ENCODE results near the gene ASCL5. TPM values are rescaled to one million over a fixed set of nuclear protein-coding genes. Genes with fewer than 3 reads are reported as not detected.

Gene ASCL5
- total RNA-seq, 1 experiment from 2014 or later: not detected

DNA sequence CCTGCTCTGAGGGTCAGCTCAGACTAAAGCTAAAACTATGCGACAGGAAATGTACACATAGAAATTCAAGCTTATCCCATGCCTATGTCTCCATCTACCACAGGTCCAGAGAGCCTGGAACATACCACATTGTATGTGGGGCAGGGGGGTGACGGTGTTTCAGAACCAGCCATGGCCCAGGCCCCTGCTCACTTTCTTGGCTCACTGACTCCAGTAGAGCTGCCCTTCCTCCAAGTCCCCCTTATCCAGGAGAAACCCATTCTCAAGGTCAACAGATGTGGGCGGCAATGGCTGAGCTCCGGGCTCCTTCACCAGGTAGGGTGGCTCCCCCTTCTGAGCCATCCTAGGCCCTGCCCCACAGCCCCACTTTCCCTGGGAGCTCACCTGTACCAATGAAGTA, 35.7 kb downstream of the ASCL5 start:
- DNase-seq (ENCODE audit: low read depth, low spot score) (no peak), ATAC-seq (no peak)
- Histone ChIP-seq H3K27me3 (ENCODE audit: control insufficient read depth, insufficient read depth, low read length) (no peaks in the 10 kb centered on the region; the same call in none of the 2 replicates), H3K4me3 (ENCODE audit: low read depth in 2 of 2, low read length in 2 of 2) (no peak overlapping the region), H3K4me1 (ENCODE audit: control insufficient read depth, insufficient read depth, low read length) (no peaks in the 10 kb centered on the region), H3K27ac (ENCODE audit: low read length) (no peak overlapping the region), H3K9me3 (ENCODE audit: control insufficient read depth, insufficient read depth, low read depth, low read length) (no peaks in the 10 kb centered on the region), H3K36me3 (ENCODE audit: control insufficient read depth, insufficient read depth, low read length) (no peaks in the 10 kb centered on the region)
- in situ Hi-C loops (cut with HindIII; ENCODE audit: low pct_unique_long_range_greater_than_20kb, low sequenced_read_pairs) (no loop called here), intact Hi-C loops (cut with micrococcal nuclease; ENCODE audit: unreplicated experiment) (no loop called here)
- ChIA-PET CTCF (interaction anchor here (0.6 kb wide), 2 partner anchors 71 to 771 kb away, joined by 4 to 9 read pairs; no protein-coding TSS in a partner anchor), POLR2A (no interaction called here)
- no TSS peak for BruUV-seq (replicated peaks)
- no peak for TF ChIP-seq TCF7L2 (IDR thresholded peaks at IDR 0.05; ENCODE audit: low read depth, low read length)
- TF ChIP-seq POLR2AphosphoS5 (IDR thresholded peaks at IDR 0.05; ENCODE audit: low read depth, low read length): no peak
- TF ChIP-seq, protein P1, sequence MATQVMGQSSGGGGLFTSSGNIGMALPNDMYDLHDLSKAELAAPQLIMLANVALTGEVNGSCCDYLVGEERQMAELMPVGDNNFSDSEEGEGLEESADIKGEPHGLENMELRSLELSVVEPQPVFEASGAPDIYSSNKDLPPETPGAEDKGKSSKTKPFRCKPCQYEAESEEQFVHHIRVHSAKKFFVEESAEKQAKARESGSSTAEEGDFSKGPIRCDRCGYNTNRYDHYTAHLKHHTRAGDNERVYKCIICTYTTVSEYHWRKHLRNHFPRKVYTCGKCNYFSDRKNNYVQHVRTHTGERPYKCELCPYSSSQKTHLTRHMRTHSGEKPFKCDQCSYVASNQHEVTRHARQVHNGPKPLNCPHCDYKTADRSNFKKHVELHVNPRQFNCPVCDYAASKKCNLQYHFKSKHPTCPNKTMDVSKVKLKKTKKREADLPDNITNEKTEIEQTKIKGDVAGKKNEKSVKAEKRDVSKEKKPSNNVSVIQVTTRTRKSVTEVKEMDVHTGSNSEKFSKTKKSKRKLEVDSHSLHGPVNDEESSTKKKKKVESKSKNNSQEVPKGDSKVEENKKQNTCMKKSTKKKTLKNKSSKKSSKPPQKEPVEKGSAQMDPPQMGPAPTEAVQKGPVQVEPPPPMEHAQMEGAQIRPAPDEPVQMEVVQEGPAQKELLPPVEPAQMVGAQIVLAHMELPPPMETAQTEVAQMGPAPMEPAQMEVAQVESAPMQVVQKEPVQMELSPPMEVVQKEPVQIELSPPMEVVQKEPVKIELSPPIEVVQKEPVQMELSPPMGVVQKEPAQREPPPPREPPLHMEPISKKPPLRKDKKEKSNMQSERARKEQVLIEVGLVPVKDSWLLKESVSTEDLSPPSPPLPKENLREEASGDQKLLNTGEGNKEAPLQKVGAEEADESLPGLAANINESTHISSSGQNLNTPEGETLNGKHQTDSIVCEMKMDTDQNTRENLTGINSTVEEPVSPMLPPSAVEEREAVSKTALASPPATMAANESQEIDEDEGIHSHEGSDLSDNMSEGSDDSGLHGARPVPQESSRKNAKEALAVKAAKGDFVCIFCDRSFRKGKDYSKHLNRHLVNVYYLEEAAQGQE (IDR thresholded peaks at IDR 0.05; ENCODE audit: insufficient read depth in 1 of 2, low read depth in 2 of 2, low read length in 1 of 2): no peak
- no peak for TF ChIP-seq CTCF (IDR thresholded peaks at IDR 0.05)
- no peak for TF ChIP-seq SIN3A (IDR thresholded peaks at IDR 0.05; ENCODE audit: borderline replicate concordance, insufficient read depth, low read depth, low read length)

DNA sequence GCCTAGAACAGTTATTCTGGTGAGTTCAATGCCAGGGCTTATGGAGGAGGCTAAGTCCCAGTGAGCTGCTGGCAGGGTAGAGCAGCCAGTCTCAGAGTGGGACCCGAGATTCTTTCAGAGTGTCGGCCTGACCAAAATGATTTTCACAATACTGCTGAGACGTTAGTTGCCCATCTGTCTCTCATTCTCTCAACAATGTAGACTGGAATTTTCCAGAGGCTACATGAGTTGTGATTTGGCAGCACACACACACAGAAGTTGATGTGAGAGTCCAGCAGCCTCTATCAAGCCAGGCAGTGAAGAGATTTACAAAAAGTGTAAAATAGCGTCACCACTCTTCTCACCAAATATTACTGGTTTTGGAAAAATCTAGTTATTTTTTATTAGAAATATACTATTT, 36.4 kb downstream of the ASCL5 start:
- Histone ChIP-seq H3K4me3 (ENCODE audit: low read depth in 2 of 2, low read length in 2 of 2) (no peak overlapping the region), H3K4me1 (ENCODE audit: control insufficient read depth, insufficient read depth, low read length) (no peaks in the 10 kb centered on the region), H3K9me3 (ENCODE audit: control insufficient read depth, insufficient read depth, low read depth, low read length) (no peaks in the 10 kb centered on the region), H3K27ac (ENCODE audit: low read length) (no peak overlapping the region), H3K36me3 (ENCODE audit: control insufficient read depth, insufficient read depth, low read length) (no peaks in the 10 kb centered on the region), H3K27me3 (ENCODE audit: control insufficient read depth, insufficient read depth, low read length) (peaks cover 2% of the 10 kb centered on the region)
- DNase-seq (ENCODE audit: low read depth, low spot score): no peak
- BruUV-seq (replicated peaks): no TSS peak
- ATAC-seq: no peak
- ChIA-PET CTCF (interaction anchor here (0.6 kb wide), 1 partner anchor 772 kb away, joined by 9 read pairs; no protein-coding TSS in a partner anchor), POLR2A (interaction anchor here (0.6 kb wide), 1 partner anchor 23 kb away, joined by 3 read pairs; no protein-coding TSS in a partner anchor)
- TF ChIP-seq TCF7L2 (IDR thresholded peaks at IDR 0.05; ENCODE audit: low read depth, low read length): no peak
- TF ChIP-seq, protein P1 (IDR thresholded peaks at IDR 0.05; ENCODE audit: insufficient read depth in 1 of 2, low read depth in 2 of 2, low read length in 1 of 2): no peak
- TF ChIP-seq SIN3A (IDR thresholded peaks at IDR 0.05; ENCODE audit: borderline replicate concordance, insufficient read depth, low read depth, low read length): no peak
- no peak for TF ChIP-seq POLR2AphosphoS5 (IDR thresholded peaks at IDR 0.05; ENCODE audit: low read depth, low read length)
- TF ChIP-seq CTCF (IDR thresholded peaks at IDR 0.05): no peak
- in situ Hi-C loops (cut with HindIII; ENCODE audit: low pct_unique_long_range_greater_than_20kb, low sequenced_read_pairs): no loop called here
- intact Hi-C loops (cut with micrococcal nuclease; ENCODE audit: unreplicated experiment): no loop called here

Data from Panc1 (cell line).